WTC11 (cell line): ENCODE results near the gene SLC25A31. TPM values are rescaled to one million over a fixed set of nuclear protein-coding genes. Genes with fewer than 3 reads are reported as not detected.

Source experiments
- ATAC-seq: fragments of 200-7000 bp; cut with Tn5 transposase; 2 replicates; pipeline ENCODE4 v1.10.0; 2021; ENCODE audit warnings: mild to moderate bottlenecking, moderate library complexity
- CTCF ChIA-PET: fragments of 300-600 bp; sonication (Branson Sonifier 250); formaldehyde crosslinking; loops from one replicate; lab custom pipeline; 2021; ENCODE audit warnings: antibody characterized with exemption; lab: Charles Lee
- POLR2A ChIA-PET: fragments of 350-600 bp; sonication (Branson Sonifier 250); formaldehyde crosslinking; loops from one replicate; lab custom pipeline; 2021; ENCODE audit warnings: antibody characterized with exemption; lab: Charles Lee
- DNase-seq: peaks from one replicate; pipeline ENCODE4 v3.0.0; 2021; ENCODE audit warnings: low spot score
- H3K27ac Mint-ChIP-seq: 2 replicates; pipeline ENCODE4 v1.8.0; 2021; ENCODE audit warnings: mixed read lengths
- H3K27me3 Mint-ChIP-seq: 2 replicates; pipeline ENCODE4 v1.8.0; 2021; ENCODE audit warnings: low read depth, mild to moderate bottlenecking, moderate library complexity, mixed read lengths
- H3K36me3 Mint-ChIP-seq: 2 replicates; pipeline ENCODE4 v1.8.0; 2021; ENCODE audit warnings: mixed read lengths
- H3K4me1 Mint-ChIP-seq: 2 replicates; pipeline ENCODE4 v1.8.0; 2022; ENCODE audit warnings: mixed read lengths
- H3K4me3 Mint-ChIP-seq: 2 replicates; pipeline ENCODE4 v1.8.0; 2021; ENCODE audit warnings: mild to moderate bottlenecking, moderate library complexity, mixed read lengths
- H3K9me3 Mint-ChIP-seq: 2 replicates; pipeline ENCODE4 v1.8.0; 2021; ENCODE audit warnings: mixed read lengths
- ATF1 ChIP-seq: sonication (generic); formaldehyde crosslinking; IDR thresholded peaks from 2 replicates; pipeline ENCODE4 v1.8.1; 2023; ENCODE audit warnings: mild to moderate bottlenecking, moderate library complexity, missing genetic modification reagents
- ATF6 ChIP-seq: sonication (generic); formaldehyde crosslinking; IDR thresholded peaks from 2 replicates; pipeline ENCODE4 v1.8.1; 2023; ENCODE audit warnings: mild to moderate bottlenecking, missing genetic modification reagents
- CREM ChIP-seq: sonication (generic); formaldehyde crosslinking; IDR thresholded peaks from 2 replicates; pipeline ENCODE4 v1.8.1; 2022; ENCODE audit warnings: mild to moderate bottlenecking, missing genetic modification reagents, moderate library complexity
- E2F5 ChIP-seq: sonication (generic); formaldehyde crosslinking; IDR thresholded peaks from 2 replicates; pipeline ENCODE4 v1.8.1; 2022; ENCODE audit warnings: mild to moderate bottlenecking, moderate library complexity, missing genetic modification reagents
- EMX1 ChIP-seq: fragments of 250-450 bp; sonication (Bioruptor Pico); IDR thresholded peaks from 2 replicates; pipeline ENCODE4 v1.8.0; 2021; ENCODE audit warnings: mild to moderate bottlenecking
- ERG ChIP-seq: fragments of 250-450 bp; sonication (Bioruptor Pico); IDR thresholded peaks from 2 replicates; pipeline ENCODE4 v1.8.0; 2021; ENCODE audit warnings: mild to moderate bottlenecking
- FOXJ3 ChIP-seq: sonication (generic); formaldehyde crosslinking; IDR thresholded peaks from 2 replicates; pipeline ENCODE4 v1.9.0; 2021; ENCODE audit warnings: missing genetic modification reagents, mild to moderate bottlenecking, borderline replicate concordance
- GABPB1 ChIP-seq: sonication (generic); formaldehyde crosslinking; IDR thresholded peaks from 2 replicates; pipeline ENCODE4 v1.8.1; 2023; ENCODE audit warnings: mild to moderate bottlenecking, missing genetic modification reagents
- GTF2I ChIP-seq: fragments of 250-450 bp; sonication (Bioruptor Pico); conservative IDR thresholded peaks from 2 replicates; pipeline ENCODE4 v1.4.0; 2021; ENCODE audit warnings: mild to moderate bottlenecking
- HMGA2 ChIP-seq: fragments of 250-450 bp; sonication (Bioruptor Pico); IDR thresholded peaks from 2 replicates; pipeline ENCODE4 v1.4.0; 2021; ENCODE audit warnings: mild to moderate bottlenecking, moderate library complexity
- JAZF1 ChIP-seq: fragments of 250-450 bp; sonication (Bioruptor Pico); IDR thresholded peaks from 2 replicates; pipeline ENCODE4 v1.9.0; 2021; ENCODE audit warnings: moderate library complexity, mild to moderate bottlenecking, inconsistent platforms
- MXD4 ChIP-seq: fragments of 250-450 bp; sonication (Bioruptor Pico); IDR thresholded peaks from 2 replicates; pipeline ENCODE4 v1.8.0; 2021; ENCODE audit warnings: mild to moderate bottlenecking, moderate library complexity, borderline replicate concordance
- NR1H2 ChIP-seq: sonication (generic); formaldehyde crosslinking; IDR thresholded peaks from 2 replicates; pipeline ENCODE4 v1.9.0; 2021; ENCODE audit warnings: mild to moderate bottlenecking, moderate library complexity, missing genetic modification reagents
- PREB ChIP-seq: sonication (generic); formaldehyde crosslinking; IDR thresholded peaks from 2 replicates; pipeline ENCODE4 v1.8.1; 2022; ENCODE audit warnings: mild to moderate bottlenecking, missing genetic modification reagents, moderate library complexity, borderline replicate concordance
- TCF7 ChIP-seq: sonication (generic); formaldehyde crosslinking; IDR thresholded peaks from 2 replicates; pipeline ENCODE4 v1.8.0; 2022; ENCODE audit warnings: mild to moderate bottlenecking, low read depth, missing genetic modification reagents, moderate library complexity
- TP53 ChIP-seq: sonication (generic); formaldehyde crosslinking; IDR thresholded peaks from 2 replicates; pipeline ENCODE4 v1.8.1; 2023; ENCODE audit warnings: mild to moderate bottlenecking, missing genetic modification reagents
- USF1 ChIP-seq: sonication (generic); formaldehyde crosslinking; IDR thresholded peaks from 2 replicates; pipeline ENCODE4 v1.8.0; 2022; ENCODE audit warnings: mild to moderate bottlenecking, missing genetic modification reagents
- ZNF219 ChIP-seq: sonication (generic); formaldehyde crosslinking; IDR thresholded peaks from 2 replicates; pipeline ENCODE4 v1.8.0; 2023; ENCODE audit warnings: missing genetic modification reagents, mild to moderate bottlenecking, borderline replicate concordance
- ZNF263 ChIP-seq: sonication (generic); formaldehyde crosslinking; IDR thresholded peaks from 2 replicates; pipeline ENCODE4 v1.8.1; 2022; ENCODE audit warnings: low read depth, mild to moderate bottlenecking, moderate library complexity, missing genetic modification reagents
- ZNF425 ChIP-seq: fragments of 250-450 bp; sonication (Bioruptor Pico); conservative IDR thresholded peaks from 2 replicates; pipeline ENCODE4 v1.9.0; 2021; ENCODE audit warnings: mild to moderate bottlenecking
- ZSCAN18 ChIP-seq: fragments of 250-450 bp; sonication (Bioruptor Pico); IDR thresholded peaks from 2 replicates; pipeline ENCODE4 v2.1.2; 2022; ENCODE audit warnings: mild to moderate bottlenecking, moderate library complexity
- total RNA-seq: library from RNA; stranded (reverse); gene quantifications from 3 replicates; pipeline ENCODE4 v1.2.3, GENCODE V29; 2021

SLC25A31 gene
- total RNA-seq, 1 experiment from 2014 or later, result not detected

GRCh38 chr4:127748957-127749356, 18.8 kb downstream of the SLC25A31 start:
- Mint-ChIP-seq H3K9me3 (peaks cover 42% of the 10 kb centered on the region), H3K27me3 (no peaks in the 10 kb centered on the region), H3K36me3 (peaks cover 24% of the 10 kb centered on the region), H3K4me3 (no peak overlapping the region), H3K4me1 (no peaks in the 10 kb centered on the region), H3K27ac (no peak overlapping the region)
- ATAC-seq (no peak), DNase-seq (no peak)
- ChIA-PET CTCF (no interaction called here), POLR2A (no interaction called here)
- TF ChIP-seq ERG (CRISPR knock-in tag) (no peak), PREB (no peak), TCF7 (no peak), ATF1 (no peak), ZSCAN18 (CRISPR knock-in tag) (no peak), ZNF425 (CRISPR knock-in tag) (no peak), EMX1 (no peak), ZNF219 (no peak), HMGA2 (CRISPR knock-in tag) (no peak), FOXJ3 (CRISPR knock-in tag) (no peak), NR1H2 (CRISPR knock-in tag) (no peak)

GRCh38 chr4:127756906-127757305, 26.7 kb downstream of the SLC25A31 start:
- Mint-ChIP-seq H3K4me1 (no peaks in the 10 kb centered on the region), H3K9me3 (peaks cover 32% of the 10 kb centered on the region), H3K36me3 (no peaks in the 10 kb centered on the region), H3K27ac (no peak overlapping the region), H3K4me3 (no peak overlapping the region), H3K27me3 (no peaks in the 10 kb centered on the region)
- no peak for DNase-seq
- ChIA-PET POLR2A (no interaction called here), CTCF (no interaction called here)
- TF ChIP-seq ATF6 (no peak), TP53 (no peak), CREM (CRISPR knock-in tag) (no peak), GABPB1 (CRISPR knock-in tag) (no peak), TCF7 (no peak), MXD4 (CRISPR knock-in tag) (no peak), ZNF263 (CRISPR knock-in tag) (no peak), GTF2I (CRISPR knock-in tag) (no peak), USF1 (CRISPR knock-in tag) (no peak), E2F5 (CRISPR knock-in tag) (no peak), JAZF1 (CRISPR knock-in tag) (no peak)
- ATAC-seq, result no peak
